Inflammatory macrophage treated with lipopolysaccharide for 4 hours (primary cell): Measurements from ENCODE around the gene INPP5E.

Experiments used
- DNase-seq: peaks from one replicate; pipeline ENCODE4 v3.0.0-alpha.2; 2020

The INPP5E gene

DNA sequence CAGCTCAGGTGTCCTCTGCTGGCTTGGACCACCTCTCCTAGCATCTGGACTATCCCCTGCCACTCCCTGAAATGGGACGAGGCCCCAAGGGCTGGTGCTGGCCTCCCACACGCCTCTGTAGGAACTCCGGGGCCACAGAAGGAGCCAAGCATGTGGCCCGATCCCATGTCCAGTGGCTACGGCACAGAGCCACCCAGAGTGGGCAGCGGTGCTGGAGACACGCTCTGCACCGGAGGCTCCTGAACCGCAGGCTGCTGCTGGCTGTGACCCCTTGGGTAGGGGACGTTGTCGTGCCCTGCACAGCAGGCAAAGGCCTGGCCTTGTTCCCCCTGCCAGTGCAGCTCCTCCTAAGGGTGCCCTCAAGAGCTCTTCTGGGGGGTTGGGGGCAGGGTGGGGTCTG lies 59.8 kb downstream of the INPP5E start:
- no peak for DNase-seq

DNA sequence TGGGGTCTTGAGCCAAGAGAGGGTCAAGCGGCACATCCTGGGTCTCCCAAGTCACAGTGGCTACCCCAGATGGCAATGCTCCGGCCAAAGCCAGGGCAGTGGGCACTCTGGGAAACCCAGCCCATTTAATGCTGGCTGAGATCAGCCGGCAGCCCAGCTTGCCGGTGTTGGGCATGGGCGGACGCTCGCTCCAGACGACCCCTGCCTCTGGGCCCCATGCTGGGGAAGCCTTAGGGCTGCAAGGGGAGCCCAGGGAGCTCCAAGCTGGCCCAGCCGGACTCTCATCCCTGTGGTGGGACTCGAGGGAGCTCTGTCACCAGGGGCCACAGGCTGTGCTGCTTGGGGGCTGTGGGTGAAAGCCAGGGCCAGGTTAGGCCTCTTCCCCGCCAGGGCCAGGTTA lies 60.2 kb downstream of the INPP5E start:
- DNase-seq = no peak

DNA sequence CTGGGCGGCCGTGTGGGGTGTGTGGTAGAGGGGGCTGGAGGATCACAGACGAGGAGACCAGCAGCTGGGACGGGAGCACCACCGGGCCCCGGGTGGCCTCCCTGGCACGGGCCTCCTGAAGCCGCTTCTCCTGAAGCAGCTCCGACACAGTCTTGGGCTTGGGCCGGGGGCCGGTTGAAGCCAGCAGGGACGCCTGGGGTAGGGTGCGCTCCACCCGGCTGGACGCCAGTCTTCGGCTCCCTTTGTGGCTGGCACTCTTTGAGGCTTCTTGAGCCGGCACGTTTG lies 60.7 kb downstream of the INPP5E start:
- no peak for DNase-seq
